ENCODE results near the gene TMEM141.
"Not testable (repeated sequence)": the region's sequence is repeated elsewhere in the genome, so short reads cannot be mapped to it uniquely, and the experiment has no call there.

The TMEM141 gene

GRCh38 chr9:136755302-136756133 lies 35.6 kb upstream of the TMEM141 start:
- not testable (repeated sequence) for DNase-seq

GRCh38 chr9:136756134-136756438 lies 35.1 kb upstream of the TMEM141 start:
- DNase-seq, result no peak

- DNase-seq, result no peak
These were observed 34.3 kb upstream of the TMEM141 start for GRCh38 chr9:136756836-136757235.

- DNase-seq, result no peak
These were observed 33.8 kb upstream of the TMEM141 start for GRCh38 chr9:136757328-136757727.

- no peak for DNase-seq
These were observed 33.4 kb upstream of the TMEM141 start for GRCh38 chr9:136757751-136758140.

- DNase-seq, result no peak
These were observed 32.1 kb upstream of the TMEM141 start for GRCh38 chr9:136759001-136759400.

- no peak for DNase-seq
These were observed 31.5 kb upstream of the TMEM141 start for GRCh38 chr9:136759436-136760325.

- no peak for DNase-seq
These were observed 30.7 kb upstream of the TMEM141 start for GRCh38 chr9:136760424-136760823.

- DNase-seq, result peak; percentile 66 to 70
These were observed 30.2 kb upstream of the TMEM141 start for GRCh38 chr9:136760834-136761544.

- no peak for DNase-seq
These were observed 29.6 kb upstream of the TMEM141 start for GRCh38 chr9:136761545-136761981.

GRCh38 chr9:136762221-136762691 lies 28.9 kb upstream of the TMEM141 start:
- no peak for DNase-seq

GRCh38 chr9:136762915-136763648 lies 28.1 kb upstream of the TMEM141 start:
- DNase-seq, result no peak

- DNase-seq, result no peak
These were observed 27.5 kb upstream of the TMEM141 start for GRCh38 chr9:136763649-136764035.

GRCh38 chr9:136764301-136764891 lies 26.7 kb upstream of the TMEM141 start, which contains the start of gene LCN15:
Gene LCN15 (minus strand): TSS chr9:136764518. CDS start chr9:136764488, 30 bp downstream.
- no peak for DNase-seq

GRCh38 chr9:136765041-136765440 lies 26.1 kb upstream of the TMEM141 start:
- DNase-seq, result no peak

- DNase-seq, result not testable (repeated sequence)
These were observed 25.3 kb upstream of the TMEM141 start for GRCh38 chr9:136765745-136766409.

- peak; percentile 24 to 28 for DNase-seq
These were observed 24.6 kb upstream of the TMEM141 start for GRCh38 chr9:136766410-136767120.

GRCh38 chr9:136769710-136770191 lies 21.4 kb upstream of the TMEM141 start:
- peak; percentile 63 to 79 for DNase-seq

- no peak for DNase-seq
These were observed 19.2 kb upstream of the TMEM141 start for GRCh38 chr9:136771907-136772415.

GRCh38 chr9:136773386-136774044 lies 17.6 kb upstream of the TMEM141 start:
- DNase-seq, result peak; percentile 61 to 77
